ENCODE measurements around the gene NR6A1.
A peak's percentile ranks its signal among the peaks of the same experiment; 100 is the strongest.

NR6A1 gene

DNA sequence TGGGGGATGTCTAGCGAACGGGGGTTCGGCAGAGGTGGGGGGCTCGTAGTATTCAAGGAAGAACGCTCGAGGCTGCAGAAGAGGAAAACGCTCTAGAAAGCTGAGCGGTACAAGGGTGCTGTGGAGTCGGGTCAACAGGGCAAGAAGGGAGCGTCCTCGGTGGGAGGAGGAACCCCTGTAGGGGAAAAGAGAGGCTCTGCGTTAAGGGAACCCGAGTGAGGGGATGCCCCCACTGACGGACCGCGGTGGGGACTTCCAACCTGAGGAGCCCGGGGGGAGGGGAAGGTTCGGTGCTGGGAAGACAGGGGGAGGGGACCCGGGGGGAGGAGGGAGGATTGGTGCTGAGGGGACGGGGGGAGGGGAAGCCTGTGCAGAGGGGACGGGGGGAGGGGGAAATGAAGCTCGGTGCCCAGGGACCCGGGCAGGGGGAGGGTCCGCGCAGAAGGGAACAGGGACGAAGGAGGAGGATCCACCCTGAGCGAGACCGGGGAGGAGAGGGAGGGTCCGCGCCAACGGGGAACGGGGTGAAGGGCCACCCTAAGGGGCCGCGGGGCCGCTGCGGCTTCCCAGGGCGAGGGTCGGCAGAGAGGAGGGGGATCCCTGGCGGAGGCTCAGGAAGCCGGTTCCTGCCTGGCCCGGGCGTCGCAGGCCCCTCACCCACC, 621 bp downstream of the NR6A1 start:
- DNase-seq (ENCODE audit: low read depth, low spot score), result no peak
- TF ChIP-seq, protein P1, sequence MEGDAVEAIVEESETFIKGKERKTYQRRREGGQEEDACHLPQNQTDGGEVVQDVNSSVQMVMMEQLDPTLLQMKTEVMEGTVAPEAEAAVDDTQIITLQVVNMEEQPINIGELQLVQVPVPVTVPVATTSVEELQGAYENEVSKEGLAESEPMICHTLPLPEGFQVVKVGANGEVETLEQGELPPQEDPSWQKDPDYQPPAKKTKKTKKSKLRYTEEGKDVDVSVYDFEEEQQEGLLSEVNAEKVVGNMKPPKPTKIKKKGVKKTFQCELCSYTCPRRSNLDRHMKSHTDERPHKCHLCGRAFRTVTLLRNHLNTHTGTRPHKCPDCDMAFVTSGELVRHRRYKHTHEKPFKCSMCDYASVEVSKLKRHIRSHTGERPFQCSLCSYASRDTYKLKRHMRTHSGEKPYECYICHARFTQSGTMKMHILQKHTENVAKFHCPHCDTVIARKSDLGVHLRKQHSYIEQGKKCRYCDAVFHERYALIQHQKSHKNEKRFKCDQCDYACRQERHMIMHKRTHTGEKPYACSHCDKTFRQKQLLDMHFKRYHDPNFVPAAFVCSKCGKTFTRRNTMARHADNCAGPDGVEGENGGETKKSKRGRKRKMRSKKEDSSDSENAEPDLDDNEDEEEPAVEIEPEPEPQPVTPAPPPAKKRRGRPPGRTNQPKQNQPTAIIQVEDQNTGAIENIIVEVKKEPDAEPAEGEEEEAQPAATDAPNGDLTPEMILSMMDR (IDR thresholded peaks at IDR 0.05; ENCODE audit: low read depth, low read length), result no peak
- in situ Hi-C loops (cut with HindIII; ENCODE audit: low sequenced_read_pairs), result no loop called here
- peak overlapping the region; percentile 66 for H3K4me3 ChIP-seq (ENCODE audit: low read depth, low read length)

GRCh38 chr9:124769549-124770358, 1.4 kb downstream of the NR6A1 start:
- no peak for DNase-seq (ENCODE audit: low read depth, low spot score)
- TF ChIP-seq, protein P1 (IDR thresholded peaks at IDR 0.05; ENCODE audit: low read depth, low read length), result no peak
- in situ Hi-C loops (cut with HindIII; ENCODE audit: low sequenced_read_pairs), result no loop called here
- peak overlapping the region; percentile 66 for H3K4me3 ChIP-seq (ENCODE audit: low read depth, low read length)

DNA sequence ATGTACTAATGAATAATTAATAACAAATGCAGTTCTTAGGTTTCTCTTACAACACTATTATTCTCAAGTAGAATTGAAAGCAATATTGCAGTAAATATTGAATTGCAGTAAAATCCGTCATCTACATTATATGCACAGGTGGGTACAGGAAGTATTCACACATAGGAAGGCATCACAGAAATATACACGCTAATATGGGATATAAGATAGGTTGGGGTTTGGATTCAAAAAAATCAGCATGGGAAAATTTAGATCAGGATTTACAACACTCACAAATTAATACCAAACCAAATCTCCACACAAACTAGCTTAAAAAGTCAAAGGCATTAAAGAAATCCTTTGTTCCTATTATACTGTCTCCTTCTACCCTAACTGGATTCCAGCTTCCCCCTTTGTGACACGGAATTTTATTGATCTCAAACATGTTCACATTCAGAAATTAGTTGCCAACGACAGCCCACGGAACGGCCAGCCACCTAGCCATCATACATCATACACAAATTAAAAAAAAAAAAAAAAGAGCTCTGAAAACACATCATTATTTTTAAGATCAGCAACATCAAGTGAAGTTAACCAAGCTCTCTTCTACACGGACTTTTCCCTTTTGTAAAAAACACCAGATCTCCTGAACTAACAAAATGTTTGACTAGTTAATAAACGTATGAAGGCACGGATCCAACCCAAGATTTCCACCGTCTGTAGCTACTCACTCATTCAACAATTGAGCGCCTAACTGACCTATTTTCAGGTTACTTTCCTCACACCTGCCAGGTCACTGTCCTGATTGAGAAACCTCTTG, 2.2 kb downstream of the NR6A1 start:
- no peak overlapping the region for H3K4me3 ChIP-seq (ENCODE audit: low read depth, low read length)
- in situ Hi-C loops (cut with HindIII; ENCODE audit: low sequenced_read_pairs), result no loop called here
- no peak for DNase-seq (ENCODE audit: low read depth, low spot score)
- TF ChIP-seq, protein P1 (IDR thresholded peaks at IDR 0.05; ENCODE audit: low read depth, low read length), result no peak

GRCh38 chr9:124768334-124768733, 2.8 kb downstream of the NR6A1 start:
- H3K4me3 ChIP-seq (ENCODE audit: low read depth, low read length), result no peak overlapping the region
- in situ Hi-C loops (cut with HindIII; ENCODE audit: low sequenced_read_pairs), result no loop called here
- TF ChIP-seq, protein P1 (IDR thresholded peaks at IDR 0.05; ENCODE audit: low read depth, low read length), result no peak
- no peak for DNase-seq (ENCODE audit: low read depth, low spot score)

DNA sequence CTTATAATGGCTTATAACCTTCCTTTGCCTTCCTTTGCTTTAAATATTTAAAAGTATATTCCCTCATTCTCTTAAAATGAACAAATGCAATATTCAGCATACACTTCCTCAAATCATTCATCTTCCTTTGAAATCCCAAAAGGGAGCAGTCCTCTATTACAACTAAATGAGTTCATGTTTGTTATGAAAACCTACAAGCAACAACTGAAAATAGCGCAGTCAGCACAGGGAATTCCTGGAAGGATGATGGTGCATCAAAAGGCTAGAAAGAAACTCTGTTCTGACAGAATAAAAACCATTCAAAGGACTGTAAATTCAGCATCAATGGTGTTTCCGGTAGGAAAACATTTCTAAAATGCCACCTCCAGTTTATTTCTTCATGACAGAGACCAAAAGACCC, 3.3 kb downstream of the NR6A1 start:
- DNase-seq (ENCODE audit: low read depth, low spot score), result no peak
- in situ Hi-C loops (cut with HindIII; ENCODE audit: low sequenced_read_pairs), result no loop called here
- no peak overlapping the region for H3K4me3 ChIP-seq (ENCODE audit: low read depth, low read length)
- TF ChIP-seq, protein P1 (IDR thresholded peaks at IDR 0.05; ENCODE audit: low read depth, low read length), result no peak

- no peak overlapping the region for H3K4me3 ChIP-seq (ENCODE audit: low read depth, low read length)
- in situ Hi-C loops (cut with HindIII; ENCODE audit: low sequenced_read_pairs), result no loop called here
- TF ChIP-seq, protein P1 (IDR thresholded peaks at IDR 0.05; ENCODE audit: low read depth, low read length), result no peak
- no peak for DNase-seq (ENCODE audit: low read depth, low spot score)
These were observed 4.1 kb downstream of the NR6A1 start for GRCh38 chr9:124766815-124767554.
